GM06990 (cell line): Measurements from ENCODE around the gene CYP26C1.

Experiments
- DNase-seq: peaks from one replicate; pipeline ENCODE4 v3.0.0-alpha.2; 2011; ENCODE audit not compliant: insufficient read length; ENCODE audit errors: extremely low read depth
- H3K27me3 ChIP-seq: replicated peaks from 2 replicates; pipeline ENCODE4 v1.6.0; 2011; ENCODE audit warnings: low read length; ENCODE audit not compliant: control insufficient read depth, insufficient read depth
- H3K36me3 ChIP-seq: 2 replicates; pipeline ENCODE4 v1.5.1; 2011; ENCODE audit warnings: low read length; ENCODE audit not compliant: control insufficient read depth, insufficient read depth
- H3K4me3 ChIP-seq: replicated peaks from 2 replicates; pipeline ENCODE4 v1.5.1; 2011; ENCODE audit warnings: low read depth, mild to moderate bottlenecking, control low read depth, low read length
- CTCF ChIP-seq: IDR thresholded peaks from 2 replicates; pipeline ENCODE4 v1.5.1; 2011; ENCODE audit warnings: low read length, control low read depth, mild to moderate bottlenecking, inconsistent platforms; ENCODE audit not compliant: insufficient read depth, poor library complexity, severe bottlenecking

Gene CYP26C1

GRCh38 chr10:93066544-93066913 lies 5.9 kb downstream of the CYP26C1 start:
- peaks cover 6% of the 10 kb centered on the region for H3K27me3 ChIP-seq
- H3K4me3 ChIP-seq, result no peak overlapping the region
- DNase-seq, result no peak
- no peaks in the 10 kb centered on the region for H3K36me3 ChIP-seq
- TF ChIP-seq CTCF, result no peak

GRCh38 chr10:93067443-93068365 lies 7.1 kb downstream of the CYP26C1 start:
- no peak for TF ChIP-seq CTCF
- H3K36me3 ChIP-seq, result no peaks in the 10 kb centered on the region
- no peak for DNase-seq
- peaks cover 10% of the 10 kb centered on the region for H3K27me3 ChIP-seq
- H3K4me3 ChIP-seq, result no peak overlapping the region

GRCh38 chr10:93068411-93069244 lies 8.0 kb downstream of the CYP26C1 start:
- no peak for DNase-seq
- TF ChIP-seq CTCF, result peak; percentile 13
- H3K4me3 ChIP-seq, result no peak overlapping the region
- H3K36me3 ChIP-seq, result no peaks in the 10 kb centered on the region
- H3K27me3 ChIP-seq, result peaks cover 13% of the 10 kb centered on the region

- Histone ChIP-seq H3K4me3 (no peak overlapping the region), H3K36me3 (no peaks in the 10 kb centered on the region), H3K27me3 (peaks cover 13% of the 10 kb centered on the region)
- DNase-seq, result no peak
- TF ChIP-seq CTCF, result no peak
Measured at GRCh38 chr10:93069245-93069561, 8.6 kb downstream of the CYP26C1 start.

GRCh38 chr10:93070378-93071176 lies 10.0 kb downstream of the CYP26C1 start:
- DNase-seq, result no peak
- Histone ChIP-seq H3K4me3 (no peak overlapping the region), H3K36me3 (no peaks in the 10 kb centered on the region), H3K27me3 (peaks cover 15% of the 10 kb centered on the region)
- TF ChIP-seq CTCF, result no peak
